Measurements from ENCODE around the gene OSBPL9.

GRCh38 chr1:51719146-51719545, 102.3 kb downstream of the OSBPL9 start:
- no peak for TF ChIP-seq POLR2AphosphoS5 (IDR thresholded peaks at IDR 0.05)
- TF ChIP-seq POLR2A (IDR thresholded peaks at IDR 0.05), result no peak
- no peak for TF ChIP-seq CTCF (IDR thresholded peaks at IDR 0.05)
